SU-DHL-6 (cell line): Measurements from ENCODE around the gene CDK13.
A peak's percentile ranks its signal among the peaks of the same experiment; 100 is the strongest.

Experiments used
- H2AFZ ChIP-seq: fragments of 200-600 bp; sonication (generic); 2 replicates; pipeline ENCODE4 v1.6.1; 2014; ENCODE audit warnings: low read depth, mild to moderate bottlenecking, moderate library complexity, mixed read lengths, antibody characterized with exemption, low read length; ENCODE audit not compliant: severe bottlenecking
- H3F3A ChIP-seq: fragments of 200-600 bp; shearing (Covaris generic); 2 replicates; pipeline ENCODE4 v1.6.0; 2016; ENCODE audit warnings: antibody characterized with exemption, mild to moderate bottlenecking; ENCODE audit not compliant: insufficient read depth
- H3K27ac ChIP-seq: fragments of 200-600 bp; sonication (generic); 2 replicates; pipeline ENCODE4 v1.5.1; 2016; ENCODE audit warnings: low read depth, mild to moderate bottlenecking, low read length, moderate library complexity, mixed read lengths
- H3K27me3 ChIP-seq: fragments of 200-600 bp; sonication (generic), shearing (Covaris generic); 2 replicates; pipeline ENCODE4 v1.6.0; 2014; ENCODE audit warnings: mild to moderate bottlenecking, low read length
- H3K36me3 ChIP-seq: fragments of 200-600 bp; sonication (generic); 2 replicates; pipeline ENCODE4 v1.6.1; 2014; ENCODE audit warnings: mild to moderate bottlenecking, low read length, mixed read lengths
- H3K4me2 ChIP-seq: fragments of 300-600, 200-600 bp; shearing (Covaris generic), sonication (generic); 2 replicates; pipeline ENCODE4 v1.6.0; 2014; ENCODE audit warnings: low read length, low read depth, mild to moderate bottlenecking; ENCODE audit not compliant: poor library complexity, severe bottlenecking
- H3K4me3 ChIP-seq: fragments of 200-600 bp; sonication (generic); 2 replicates; pipeline ENCODE4 v1.5.1; 2014; ENCODE audit warnings: antibody characterized with exemption, low read length, mild to moderate bottlenecking, mixed read lengths; ENCODE audit not compliant: insufficient read depth, poor library complexity, severe bottlenecking
- H3K79me2 ChIP-seq: fragments of 200-600 bp; sonication (generic); 2 replicates; pipeline ENCODE4 v1.6.1; 2014; ENCODE audit warnings: mild to moderate bottlenecking, low read length, moderate library complexity; ENCODE audit not compliant: insufficient read depth
- H3K9ac ChIP-seq: fragments of 200-600 bp; sonication (generic); 2 replicates; pipeline ENCODE4 v1.7.0; 2014; ENCODE audit warnings: mild to moderate bottlenecking, low read length
- H3K9me2 ChIP-seq: fragments of 200-600 bp; sonication (generic); replicated peaks from 2 replicates; pipeline ENCODE4 v1.6.1; 2014; ENCODE audit warnings: low read length; ENCODE audit not compliant: insufficient read depth
- H3K9me3 ChIP-seq: fragments of 200-600 bp; sonication (generic); 2 replicates; pipeline ENCODE4 v1.6.1; 2014; ENCODE audit warnings: low read length, mixed read lengths; ENCODE audit not compliant: insufficient read depth
- H4K20me1 ChIP-seq: fragments of 200-600 bp; sonication (generic); 2 replicates; pipeline ENCODE4 v1.6.1; 2014; ENCODE audit warnings: low read depth, mild to moderate bottlenecking, antibody characterized with exemption, low read length, moderate library complexity, mixed read lengths
- EZH2phosphoT487 ChIP-seq: fragments of 200-600 bp; sonication (generic), shearing (Covaris generic); conservative IDR thresholded peaks from 2 replicates; pipeline ENCODE4 v1.6.1; 2018; ENCODE audit warnings: mild to moderate bottlenecking, antibody characterized with exemption, low read length, moderate library complexity, mixed read lengths
- TF ChIP-seq, protein P1 (sequence below): fragments of 200-600 bp; sonication (generic); IDR thresholded peaks from one replicate; pipeline ENCODE4 v1.5.1; 2017; ENCODE audit warnings: antibody characterized with exemption, mild to moderate bottlenecking, low read length, moderate library complexity; ENCODE audit not compliant: insufficient read depth, poor library complexity, severe bottlenecking

Gene CDK13

DNA sequence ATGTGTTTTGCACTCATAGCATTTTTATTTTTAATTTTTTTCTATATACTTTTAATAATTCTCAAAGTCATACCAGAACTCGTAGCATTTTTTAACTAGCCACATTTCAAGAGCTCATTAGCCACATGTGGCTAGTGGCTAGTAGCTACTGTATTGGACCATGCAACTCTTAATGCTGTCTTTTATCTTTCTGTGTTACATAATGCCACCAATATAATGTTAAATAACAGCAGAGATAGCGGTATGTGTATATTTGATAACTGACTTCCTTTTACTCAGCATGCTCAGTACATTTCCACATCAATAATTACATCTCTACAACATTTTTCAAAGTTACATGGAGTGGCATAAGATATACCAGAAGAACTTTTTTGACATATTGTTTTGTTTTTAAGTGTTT lies 91.4 kb downstream of the CDK13 start:
- Histone ChIP-seq H3K9ac (no peak overlapping the region), H3K4me2 (no peak overlapping the region), H3K36me3 (peaks cover 8% of the 10 kb centered on the region; the same call in 1 of the 2 replicates), H4K20me1 (no peaks in the 10 kb centered on the region), H2AFZ (no peak overlapping the region), H3K4me3 (no peak overlapping the region), H3F3A (peaks cover 6% of the 10 kb centered on the region; the same call in 1 of the 2 replicates), H3K27me3 (no peaks in the 10 kb centered on the region), H3K9me2 (no peaks in the 10 kb centered on the region), H3K27ac (no peak overlapping the region), H3K79me2 (peaks cover 20% of the 10 kb centered on the region), H3K9me3 (no peaks in the 10 kb centered on the region)
- TF ChIP-seq EZH2phosphoT487: no peak
- TF ChIP-seq, protein P1, sequence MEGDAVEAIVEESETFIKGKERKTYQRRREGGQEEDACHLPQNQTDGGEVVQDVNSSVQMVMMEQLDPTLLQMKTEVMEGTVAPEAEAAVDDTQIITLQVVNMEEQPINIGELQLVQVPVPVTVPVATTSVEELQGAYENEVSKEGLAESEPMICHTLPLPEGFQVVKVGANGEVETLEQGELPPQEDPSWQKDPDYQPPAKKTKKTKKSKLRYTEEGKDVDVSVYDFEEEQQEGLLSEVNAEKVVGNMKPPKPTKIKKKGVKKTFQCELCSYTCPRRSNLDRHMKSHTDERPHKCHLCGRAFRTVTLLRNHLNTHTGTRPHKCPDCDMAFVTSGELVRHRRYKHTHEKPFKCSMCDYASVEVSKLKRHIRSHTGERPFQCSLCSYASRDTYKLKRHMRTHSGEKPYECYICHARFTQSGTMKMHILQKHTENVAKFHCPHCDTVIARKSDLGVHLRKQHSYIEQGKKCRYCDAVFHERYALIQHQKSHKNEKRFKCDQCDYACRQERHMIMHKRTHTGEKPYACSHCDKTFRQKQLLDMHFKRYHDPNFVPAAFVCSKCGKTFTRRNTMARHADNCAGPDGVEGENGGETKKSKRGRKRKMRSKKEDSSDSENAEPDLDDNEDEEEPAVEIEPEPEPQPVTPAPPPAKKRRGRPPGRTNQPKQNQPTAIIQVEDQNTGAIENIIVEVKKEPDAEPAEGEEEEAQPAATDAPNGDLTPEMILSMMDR: no peak

- Histone ChIP-seq H3K9ac (no peak overlapping the region), H3K36me3 (peaks cover 14% of the 10 kb centered on the region; the same call in 1 of the 2 replicates), H4K20me1 (no peaks in the 10 kb centered on the region), H2AFZ (no peak overlapping the region), H3K79me2 (peaks cover 17% of the 10 kb centered on the region), H3K27ac (no peak overlapping the region), H3K9me3 (no peaks in the 10 kb centered on the region), H3F3A (peaks cover 10% of the 10 kb centered on the region; the same call in 1 of the 2 replicates), H3K4me3 (no peak overlapping the region), H3K9me2 (no peaks in the 10 kb centered on the region), H3K27me3 (no peaks in the 10 kb centered on the region), H3K4me2 (no peak overlapping the region)
- TF ChIP-seq, protein P1: no peak
- no peak for TF ChIP-seq EZH2phosphoT487
These were observed 93.1 kb downstream of the CDK13 start for GRCh38 chr7:40043164-40043563.

- Histone ChIP-seq H3K4me3 (no peak overlapping the region), H3K9ac (no peak overlapping the region), H3K4me2 (no peak overlapping the region), H3K27me3 (no peaks in the 10 kb centered on the region), H3K27ac (no peak overlapping the region), H4K20me1 (no peaks in the 10 kb centered on the region), H3K36me3 (peaks cover 18% of the 10 kb centered on the region; the same call in 1 of the 2 replicates), H3F3A (peaks cover 22% of the 10 kb centered on the region), H2AFZ (no peak overlapping the region), H3K79me2 (peaks cover 10% of the 10 kb centered on the region; the same call in 1 of the 2 replicates), H3K9me3 (no peaks in the 10 kb centered on the region), H3K9me2 (no peaks in the 10 kb centered on the region)
- no peak for TF ChIP-seq EZH2phosphoT487
- TF ChIP-seq, protein P1: peak; percentile 30
These were observed 97.6 kb downstream of the CDK13 start for GRCh38 chr7:40047661-40048060.
